ENCODE data around the gene SIMC1.

DNA sequence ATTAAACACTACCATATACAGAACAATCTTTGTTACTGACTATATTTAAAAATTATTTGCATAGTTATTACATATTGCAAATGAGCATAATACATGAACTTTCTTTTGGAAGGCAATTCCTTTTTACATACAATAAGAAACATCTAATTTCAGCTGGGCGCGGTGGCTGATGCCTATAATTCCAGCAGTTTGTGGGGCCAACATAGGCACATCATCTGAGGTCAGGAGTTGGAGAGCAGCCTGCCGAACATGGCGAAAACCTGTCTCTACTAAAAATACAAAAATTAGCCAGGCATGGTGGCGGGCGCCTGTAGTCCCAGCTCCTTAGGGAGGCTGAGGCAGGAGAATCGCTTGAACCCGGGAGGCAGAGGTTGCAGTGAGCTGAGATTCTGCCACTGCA lies 36.4 kb upstream of the SIMC1 start:
- TF ChIP-seq, protein P1, sequence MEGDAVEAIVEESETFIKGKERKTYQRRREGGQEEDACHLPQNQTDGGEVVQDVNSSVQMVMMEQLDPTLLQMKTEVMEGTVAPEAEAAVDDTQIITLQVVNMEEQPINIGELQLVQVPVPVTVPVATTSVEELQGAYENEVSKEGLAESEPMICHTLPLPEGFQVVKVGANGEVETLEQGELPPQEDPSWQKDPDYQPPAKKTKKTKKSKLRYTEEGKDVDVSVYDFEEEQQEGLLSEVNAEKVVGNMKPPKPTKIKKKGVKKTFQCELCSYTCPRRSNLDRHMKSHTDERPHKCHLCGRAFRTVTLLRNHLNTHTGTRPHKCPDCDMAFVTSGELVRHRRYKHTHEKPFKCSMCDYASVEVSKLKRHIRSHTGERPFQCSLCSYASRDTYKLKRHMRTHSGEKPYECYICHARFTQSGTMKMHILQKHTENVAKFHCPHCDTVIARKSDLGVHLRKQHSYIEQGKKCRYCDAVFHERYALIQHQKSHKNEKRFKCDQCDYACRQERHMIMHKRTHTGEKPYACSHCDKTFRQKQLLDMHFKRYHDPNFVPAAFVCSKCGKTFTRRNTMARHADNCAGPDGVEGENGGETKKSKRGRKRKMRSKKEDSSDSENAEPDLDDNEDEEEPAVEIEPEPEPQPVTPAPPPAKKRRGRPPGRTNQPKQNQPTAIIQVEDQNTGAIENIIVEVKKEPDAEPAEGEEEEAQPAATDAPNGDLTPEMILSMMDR (IDR thresholded peaks at IDR 0.05) = no peak
- TF ChIP-seq POLR2A (IDR thresholded peaks at IDR 0.05) = no peak
